SKM-1 treated with dmso at 0.1 percent for 144 hours (cell line): ENCODE measurements around the gene SERPINA10.
"Not testable (repeated sequence)": the region's sequence is repeated elsewhere in the genome, so short reads cannot be mapped to it uniquely, and the experiment has no call there.

ENCODE experiments used
- DNase-seq: peaks from one replicate; lab custom pipeline; 2025; ENCODE audit not compliant: unreplicated experiment; lab: John Stamatoyannopoulos, UW

SERPINA10 gene

GRCh38 chr14:94313991-94314655 is 21.1 kb upstream of the SERPINA10 start:
- DNase-seq = no peak

GRCh38 chr14:94312481-94313246 is 19.6 kb upstream of the SERPINA10 start:
- DNase-seq = no peak

GRCh38 chr14:94310248-94310647 is 17.2 kb upstream of the SERPINA10 start:
- DNase-seq = no peak

- DNase-seq = no peak
Measured at GRCh38 chr14:94309721-94310120, 16.7 kb upstream of the SERPINA10 start.

GRCh38 chr14:94307410-94307992 is 14.4 kb upstream of the SERPINA10 start:
- DNase-seq = peak; percentile 9

GRCh38 chr14:94306047-94306978 is 13.2 kb upstream of the SERPINA10 start:
- DNase-seq = no peak

GRCh38 chr14:94305620-94306019 is 12.6 kb upstream of the SERPINA10 start:
- DNase-seq = no peak

- no peak for DNase-seq
Measured at GRCh38 chr14:94304243-94304642, 11.2 kb upstream of the SERPINA10 start.

- no peak for DNase-seq
Measured at GRCh38 chr14:94303111-94303510, 10.0 kb upstream of the SERPINA10 start.

GRCh38 chr14:94298130-94298529 is 5.1 kb upstream of the SERPINA10 start:
- no peak for DNase-seq

- DNase-seq = not testable (repeated sequence)
Measured at GRCh38 chr14:94296181-94296545, 3.1 kb upstream of the SERPINA10 start.

- no peak for DNase-seq
Measured at GRCh38 chr14:94295360-94296180, 2.5 kb upstream of the SERPINA10 start.

- no peak for DNase-seq
Measured at GRCh38 chr14:94293578-94293924, 483 bp upstream of the SERPINA10 start.

- DNase-seq = no peak
Measured at GRCh38 chr14:94292526-94292871, 569 bp downstream of the SERPINA10 start.

GRCh38 chr14:94291906-94292525 is 1.1 kb downstream of the SERPINA10 start:
- DNase-seq = no peak

- no peak for DNase-seq
Measured at GRCh38 chr14:94291159-94291905, 1.7 kb downstream of the SERPINA10 start.

GRCh38 chr14:94290197-94290596 is 2.9 kb downstream of the SERPINA10 start:
- no peak for DNase-seq

- no peak for DNase-seq
Measured at GRCh38 chr14:94288610-94289465, 4.2 kb downstream of the SERPINA10 start.
